CD4-positive, alpha-beta T cell (primary cell): ENCODE results near the gene RPLP1. TPM values are rescaled to one million over a fixed set of nuclear protein-coding genes. Genes with fewer than 3 reads are reported as not detected.

Experiments used
- ATAC-seq: fragments of 200-7000 bp; cut with Tn5 transposase; one replicate; pipeline ENCODE4 v1.10.0; 2022; ENCODE audit warnings: mild to moderate bottlenecking; ENCODE audit not compliant: poor library complexity
- CTCF ChIA-PET: fragments of 350-600 bp; sonication (Branson Sonifier 250); formaldehyde crosslinking; loops from one replicate; lab custom pipeline; 2021; ENCODE audit warnings: antibody characterized with exemption, inconsistent platforms; lab: Charles Lee
- POLR2A ChIA-PET: fragments of 350-600 bp; sonication (Branson Sonifier 250); formaldehyde crosslinking; loops from one replicate; lab custom pipeline; 2021; ENCODE audit warnings: antibody characterized with exemption, inconsistent platforms; lab: Charles Lee
- DNase-seq, 14 experiments: peaks; one replicate each; pipeline ENCODE4 v3.0.0-alpha.2; 2013 to 2020; ENCODE audit warnings: mixed read lengths in 2 of 14
- H3K27ac ChIP-seq, 2 donors: one replicate each; pipeline versions ENCODE4 v1.5.1 to v1.7.0; 2013; ENCODE audit warnings: low read length in 2 of 2, low read depth in 1 of 2, mild to moderate bottlenecking in 1 of 2
- H3K27me3 ChIP-seq, 2 experiments: 1 replicate in 1 of 2; 2 replicates in 1 of 2; pipeline versions ENCODE4 v1.6.1 to v1.7.0; 2013; ENCODE audit warnings: low read length in 2 of 2, control low read depth in 1 of 2, mild to moderate bottlenecking in 1 of 2, moderate library complexity in 1 of 2; ENCODE audit not compliant: insufficient read depth in 2 of 2, control insufficient read depth in 1 of 2
- H3K36me3 ChIP-seq: one replicate; pipeline ENCODE4 v1.6.1; 2013; ENCODE audit warnings: low read length, control low read depth; ENCODE audit not compliant: insufficient read depth
- H3K4me1 ChIP-seq: one replicate; pipeline ENCODE4 v1.6.1; 2013; ENCODE audit warnings: low read length, control low read depth; ENCODE audit not compliant: insufficient read depth
- H3K4me3 ChIP-seq: one replicate; pipeline ENCODE4 v1.5.1; 2013; ENCODE audit warnings: mild to moderate bottlenecking, low read length, moderate library complexity
- H3K9me3 ChIP-seq, 2 experiments: 1 replicate in 1 of 2; 2 replicates in 1 of 2; pipeline versions ENCODE4 v1.6.1 to v1.7.0; 2013; ENCODE audit warnings: low read length in 2 of 2, mild to moderate bottlenecking in 2 of 2, control low read depth in 1 of 2, moderate library complexity in 1 of 2; ENCODE audit not compliant: control insufficient read depth in 1 of 2, insufficient read depth in 1 of 2
- H3K27ac Mint-ChIP-seq: one replicate; pipeline ENCODE4 v1.8.0; 2020; ENCODE audit warnings: mixed read lengths
- H3K27me3 Mint-ChIP-seq: one replicate; pipeline ENCODE4 v1.8.0; 2021; ENCODE audit warnings: mixed read lengths
- H3K36me3 Mint-ChIP-seq: one replicate; pipeline ENCODE4 v1.8.0; 2021; ENCODE audit warnings: low read depth, mixed read lengths
- H3K4me1 Mint-ChIP-seq: one replicate; pipeline ENCODE4 v1.8.0; 2021; ENCODE audit warnings: low read depth, mixed read lengths
- H3K4me3 Mint-ChIP-seq: one replicate; pipeline ENCODE4 v1.8.0; 2020; ENCODE audit warnings: mild to moderate bottlenecking, mixed read lengths
- H3K9me3 Mint-ChIP-seq: one replicate; pipeline ENCODE4 v1.8.0; 2020; ENCODE audit warnings: mixed read lengths
- CTCF ChIP-seq: fragments of 200-600 bp; IDR thresholded peaks from one replicate; pipeline ENCODE4 v1.8.0; 2022; ENCODE audit warnings: antibody characterized with exemption, mild to moderate bottlenecking
- intact Hi-C, 2 experiments: fragments of 100-400 bp; cut with DNase I in 1 of 2; cut with micrococcal nuclease in 1 of 2; formaldehyde crosslinking; loops; one replicate each; pipeline versions ENCODE4 v1.15.1 to v1.9.0; 2023 to 2025; cut with DNase I, micrococcal nuclease
- total RNA-seq, 174 experiments: library from RNA in 2 of 174; stranded (reverse) in 2 of 174; gene quantifications; one replicate each; pipeline ENCODE4 v1.2.3 and lab custom pipeline; 2021 to 2026

RPLP1 gene
- total RNA-seq, 2 experiments from 2014 or later, result 2,527 to 2,615 TPM

DNA sequence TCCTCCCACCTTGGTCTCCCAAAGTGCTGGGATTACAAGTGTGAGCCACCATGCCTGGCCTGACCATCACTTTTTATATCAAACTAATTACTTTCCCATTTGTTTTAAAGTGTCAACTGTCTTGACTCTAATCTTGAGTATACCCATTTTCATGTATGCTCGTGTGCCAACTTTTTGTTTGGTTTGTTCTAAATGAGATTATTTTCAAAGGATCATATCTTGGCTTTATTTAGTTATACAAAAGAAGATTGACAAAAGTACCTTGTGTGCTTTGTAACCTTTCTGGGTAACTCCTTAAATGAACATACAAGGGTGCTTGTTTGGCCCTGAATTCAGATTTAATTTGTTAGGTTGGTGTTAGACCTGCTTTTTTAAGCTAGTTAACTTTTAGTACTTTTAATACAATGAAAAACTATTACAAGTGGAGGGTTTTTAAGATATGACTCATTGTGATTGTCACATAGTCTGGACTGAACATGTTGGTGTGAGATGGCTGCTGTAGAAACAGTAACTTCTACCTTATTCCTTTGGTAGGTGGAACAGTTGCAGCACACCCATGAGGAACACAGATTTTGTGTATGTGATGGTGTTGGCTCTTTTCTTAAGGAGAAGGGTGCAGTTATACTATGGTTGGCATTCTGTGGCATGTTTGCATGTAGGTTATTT is 27.7 kb upstream of the RPLP1 start:
- Histone ChIP-seq H3K4me3 (no peak overlapping the region), H3K9me3 (no peaks in the 10 kb centered on the region), H3K4me1 (no peaks in the 10 kb centered on the region), H3K36me3 (no peaks in the 10 kb centered on the region), H3K27me3 (no peaks in the 10 kb centered on the region), H3K27ac (no peak overlapping the region)
- no peaks in the 10 kb centered on the region for H3K9me3 Mint-ChIP-seq
- CTCF ChIA-PET, result interaction anchor here (1.1 to 1.4 kb wide), 2 partner anchors 30 to 38 kb away, joined by 3 to 5 read pairs; no protein-coding TSS in a partner anchor
- no peaks in the 10 kb centered on the region for H3K4me1 Mint-ChIP-seq
- POLR2A ChIA-PET, result no interaction called here
- H3K36me3 Mint-ChIP-seq, result no peaks in the 10 kb centered on the region
- no peaks in the 10 kb centered on the region for H3K27me3 Mint-ChIP-seq
- H3K27ac Mint-ChIP-seq, result no peak overlapping the region
- intact Hi-C loops, result no loop called here
- ATAC-seq (no peak), DNase-seq (no peak)
- H3K4me3 Mint-ChIP-seq, result no peak overlapping the region
- no peak for TF ChIP-seq CTCF

DNA sequence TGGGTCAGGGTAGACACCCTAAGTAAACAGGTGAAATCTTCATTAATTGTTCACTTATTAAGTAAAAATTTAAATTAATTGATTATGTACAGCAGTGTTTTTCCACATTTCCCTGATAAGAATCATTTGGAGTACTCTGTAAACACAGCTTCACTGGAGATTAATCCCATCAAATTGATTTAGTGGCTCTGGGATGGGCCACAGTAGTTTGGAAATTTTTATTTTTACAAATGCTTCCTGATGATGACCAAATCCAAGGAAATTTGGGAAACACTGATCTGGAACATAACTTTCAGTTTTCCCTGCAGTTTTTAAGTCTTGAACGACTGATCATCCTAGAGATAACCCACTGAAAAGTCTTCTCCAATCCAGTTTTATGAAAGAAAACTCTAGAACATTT is 18.8 kb upstream of the RPLP1 start:
- H3K27ac ChIP-seq, result no peak overlapping the region
- intact Hi-C loops, result no loop called here
- H3K36me3 Mint-ChIP-seq, result no peaks in the 10 kb centered on the region
- H3K4me1 Mint-ChIP-seq, result no peaks in the 10 kb centered on the region
- H3K9me3 ChIP-seq, result no peaks in the 10 kb centered on the region
- no peak overlapping the region for H3K27ac Mint-ChIP-seq
- no peaks in the 10 kb centered on the region for H3K27me3 ChIP-seq
- H3K9me3 Mint-ChIP-seq, result no peaks in the 10 kb centered on the region
- no peaks in the 10 kb centered on the region for H3K27me3 Mint-ChIP-seq
- H3K4me3 Mint-ChIP-seq, result no peak overlapping the region
- ATAC-seq (no peak), DNase-seq (no peak)
- ChIA-PET POLR2A (interaction anchor here (0.9 kb wide), 1 partner anchor 18 kb away, joined by 3 read pairs; the partner anchor contains the start of gene RPLP1), CTCF (interaction anchor here (0.6 kb wide), 1 partner anchor 101 kb away, joined by 4 read pairs; no protein-coding TSS in a partner anchor)
- no peaks in the 10 kb centered on the region for H3K4me1 ChIP-seq
- TF ChIP-seq CTCF, result no peak
- H3K4me3 ChIP-seq, result no peak overlapping the region
- H3K36me3 ChIP-seq, result no peaks in the 10 kb centered on the region

GRCh38 chr15:69434238-69434637 is 18.4 kb upstream of the RPLP1 start:
- DNase-seq, result no peak
- H3K27ac Mint-ChIP-seq, result no peak overlapping the region
- no peaks in the 10 kb centered on the region for H3K27me3 Mint-ChIP-seq
- ChIA-PET CTCF (interaction anchor here (0.6 kb wide), 1 partner anchor 658 kb away, joined by 3 read pairs; no protein-coding TSS in a partner anchor), POLR2A (interaction anchor here (0.9 kb wide), 1 partner anchor 18 kb away, joined by 3 read pairs; the partner anchor contains the start of gene RPLP1)
- H3K4me3 Mint-ChIP-seq, result no peak overlapping the region
- intact Hi-C loops, result no loop called here
- H3K27me3 ChIP-seq, result no peaks in the 10 kb centered on the region
- H3K36me3 ChIP-seq, result no peaks in the 10 kb centered on the region
- H3K9me3 Mint-ChIP-seq, result no peaks in the 10 kb centered on the region
- H3K27ac ChIP-seq, result no peak overlapping the region
- H3K4me3 ChIP-seq, result no peak overlapping the region
- no peaks in the 10 kb centered on the region for H3K4me1 Mint-ChIP-seq
- H3K4me1 ChIP-seq, result no peaks in the 10 kb centered on the region
- no peak for TF ChIP-seq CTCF
- ATAC-seq, result no peak
- no peaks in the 10 kb centered on the region for H3K36me3 Mint-ChIP-seq
- no peaks in the 10 kb centered on the region for H3K9me3 ChIP-seq
